Transverse colon (tissue), 4 donors: ENCODE measurements around the gene ARL8B. TPM values are rescaled to one million over a fixed set of nuclear protein-coding genes. Genes with fewer than 3 reads are reported as not detected.
"Not testable (repeated sequence)": the region's sequence is repeated elsewhere in the genome, so short reads cannot be mapped to it uniquely, and the experiment has no call there.

Source experiments
- DNase-seq: peaks from one replicate; pipeline ENCODE4 v3.0.0-alpha.2; 2019
- H3K27ac ChIP-seq, 4 donors: fragments of 200-600 bp; sonication (generic); 2 replicates each; pipeline ENCODE4 v1.5.1; 2016 to 2018; ENCODE audit warnings: inconsistent platforms in 4 of 4
- H3K27me3 ChIP-seq: fragments of 200-600 bp; sonication (generic); 2 replicates; pipeline ENCODE4 v1.5.1; 2017; ENCODE audit warnings: inconsistent platforms
- H3K36me3 ChIP-seq, 4 donors: fragments of 200-600 bp; sonication (generic); 2 replicates each; pipeline ENCODE4 v1.5.1; 2017 to 2019; ENCODE audit warnings: inconsistent platforms in 4 of 4
- H3K4me1 ChIP-seq, 4 donors: fragments of 200-600 bp; sonication (generic); 2 replicates each; pipeline ENCODE4 v1.5.1; 2017 to 2020; ENCODE audit warnings: inconsistent platforms in 4 of 4
- H3K4me3 ChIP-seq, 4 donors: fragments of 200-600 bp; sonication (generic); 1 replicate in 1 of 4; 2 replicates in 3 of 4; pipeline versions ENCODE4 v1.5.1 to v1.6.1; 2017 to 2019; ENCODE audit warnings: inconsistent platforms in 4 of 4
- H3K9me3 ChIP-seq, 2 donors: fragments of 200-600 bp; sonication (generic); 2 replicates each; pipeline ENCODE4 v1.5.1; 2017 to 2019; ENCODE audit warnings: inconsistent platforms in 2 of 2
- EP300 ChIP-seq: sonication (generic); formaldehyde crosslinking; IDR thresholded peaks from one replicate; pipeline ENCODE4 v1.6.1; 2017; ENCODE audit warnings: antibody characterized with exemption, low read depth
- POLR2A ChIP-seq: fragments of 450-650 bp; IDR thresholded peaks from one replicate; pipeline ENCODE4 v1.6.1; 2016; ENCODE audit warnings: antibody characterized with exemption, mild to moderate bottlenecking, moderate library complexity
- POLR2AphosphoS5 ChIP-seq, 3 donors: sonication (generic); formaldehyde crosslinking; IDR thresholded peaks; one replicate each; pipeline ENCODE4 v1.6.1; 2016; ENCODE audit warnings: antibody characterized with exemption in 3 of 3
- WGBS, 2 donors: methylation state at CpG; one replicate each; pipeline ENCODE4 v1.1.5; 2018; ENCODE audit warnings: low coverage in 1 of 2; 5-methylcytosine and 5-hydroxymethylcytosine counted together
- in situ Hi-C, 4 donors: fragments of 200-750 bp; cut with MboI; loops; one replicate each; pipeline versions ENCODE4 v1.15.0 to v1.15.1; 2017; ENCODE audit warnings: low sequenced_read_pairs in 3 of 4, low pct_ligation_motif_present in 1 of 4, low pct_unique_long_range_greater_than_20kb in 1 of 4
- intact Hi-C: fragments of 100-400 bp; cut with DNase I; formaldehyde crosslinking; loops from one replicate; pipeline ENCODE4 v1.15.1; 2023; ENCODE audit warnings: low total_unique reads
- total RNA-seq, 4 donors: library from RNA; depleted of rRNA; stranded (reverse); fragments of >200 nt; gene quantifications; one replicate each; pipeline ENCODE4 v1.1.0, GENCODE V29; 2016
- TF ChIP-seq, protein P1 (sequence below), 5 experiments: fragments of 200-600 bp in 3 of 5; fragments of 450-650 bp in 2 of 5; sonication (generic) in 3 of 5; IDR thresholded peaks; 1 replicate in 2 of 5; 2 replicates in 3 of 5; pipeline ENCODE4 v1.5.1; 2016 to 2017; ENCODE audit warnings: antibody characterized with exemption in 5 of 5, inconsistent platforms in 3 of 5, mild to moderate bottlenecking in 2 of 5, moderate library complexity in 1 of 5

ARL8B gene
- total RNA-seq, 4 donors from 2014 or later = 13.1 to 47.2 (median 31.9) TPM

DNA sequence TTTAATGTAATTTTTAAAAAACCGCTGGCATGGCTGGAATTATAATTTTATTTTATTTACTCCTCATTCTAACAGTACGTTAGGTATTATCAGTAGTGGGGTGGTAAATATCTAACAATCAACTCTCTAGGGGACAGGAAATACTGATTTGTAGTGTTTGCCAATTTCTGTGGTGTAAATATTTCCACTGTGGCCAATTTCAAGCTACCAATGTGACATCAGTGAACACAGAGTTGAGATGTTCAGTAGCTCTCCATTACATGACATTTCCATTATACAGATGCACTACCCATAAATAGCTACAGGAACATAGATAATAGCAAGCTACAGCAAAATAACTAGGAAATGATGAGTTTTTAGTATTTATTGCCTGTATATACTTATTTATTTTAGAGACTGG is 10.0 kb upstream of the ARL8B start:
- Histone ChIP-seq H3K4me1 (no peaks in the 10 kb centered on the region), H3K27me3 (no peaks in the 10 kb centered on the region), H3K27ac (no peak overlapping the region), H3K9me3 (no peaks in the 10 kb centered on the region), H3K36me3 (no peaks in the 10 kb centered on the region), H3K4me3 (no peak overlapping the region)
- 63 to 74% methylated on average over 2 of the region's 2 CpGs for WGBS, 2 donors
- DNase-seq = no peak
- TF ChIP-seq POLR2AphosphoS5 (IDR thresholded peaks at IDR 0.05) (no peak), EP300 (no peak), POLR2A (no peak)
- TF ChIP-seq, protein P1, sequence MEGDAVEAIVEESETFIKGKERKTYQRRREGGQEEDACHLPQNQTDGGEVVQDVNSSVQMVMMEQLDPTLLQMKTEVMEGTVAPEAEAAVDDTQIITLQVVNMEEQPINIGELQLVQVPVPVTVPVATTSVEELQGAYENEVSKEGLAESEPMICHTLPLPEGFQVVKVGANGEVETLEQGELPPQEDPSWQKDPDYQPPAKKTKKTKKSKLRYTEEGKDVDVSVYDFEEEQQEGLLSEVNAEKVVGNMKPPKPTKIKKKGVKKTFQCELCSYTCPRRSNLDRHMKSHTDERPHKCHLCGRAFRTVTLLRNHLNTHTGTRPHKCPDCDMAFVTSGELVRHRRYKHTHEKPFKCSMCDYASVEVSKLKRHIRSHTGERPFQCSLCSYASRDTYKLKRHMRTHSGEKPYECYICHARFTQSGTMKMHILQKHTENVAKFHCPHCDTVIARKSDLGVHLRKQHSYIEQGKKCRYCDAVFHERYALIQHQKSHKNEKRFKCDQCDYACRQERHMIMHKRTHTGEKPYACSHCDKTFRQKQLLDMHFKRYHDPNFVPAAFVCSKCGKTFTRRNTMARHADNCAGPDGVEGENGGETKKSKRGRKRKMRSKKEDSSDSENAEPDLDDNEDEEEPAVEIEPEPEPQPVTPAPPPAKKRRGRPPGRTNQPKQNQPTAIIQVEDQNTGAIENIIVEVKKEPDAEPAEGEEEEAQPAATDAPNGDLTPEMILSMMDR (IDR thresholded peaks at IDR 0.05) = no peak
- in situ Hi-C loops (no loop called here), intact Hi-C loops (no loop called here)

DNA sequence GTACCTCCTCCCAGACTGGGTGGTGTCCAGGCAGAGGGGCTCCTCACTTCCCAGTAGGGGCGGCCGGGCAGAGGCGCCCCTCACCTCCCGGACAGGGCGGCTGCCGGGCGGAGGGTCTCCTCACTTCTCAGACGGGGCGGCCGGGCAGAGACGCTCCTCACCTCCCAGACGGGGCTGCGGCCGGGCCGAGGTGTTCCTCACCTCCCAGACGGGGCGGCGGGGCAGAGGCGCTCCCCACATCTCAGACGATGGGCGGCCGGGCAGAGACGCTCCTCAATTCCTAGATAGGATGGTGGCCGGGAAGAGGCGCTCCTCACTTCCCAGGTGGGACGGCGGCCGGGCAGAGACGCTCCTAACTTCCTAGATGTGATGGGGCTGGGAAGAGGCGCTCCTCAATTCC is 8.4 kb upstream of the ARL8B start:
- intact Hi-C loops, H3K4me1 ChIP-seq, H3K4me3 ChIP-seq, H3K36me3 ChIP-seq, H3K9me3 ChIP-seq, in situ Hi-C loops, H3K27ac ChIP-seq, DNase-seq, H3K27me3 ChIP-seq: not testable (repeated sequence)
- WGBS, 2 donors = 98% methylated on average over 30 of the region's 30 CpGs; no CpG with 5 or more reads in 1 of the 2 donors

DNA sequence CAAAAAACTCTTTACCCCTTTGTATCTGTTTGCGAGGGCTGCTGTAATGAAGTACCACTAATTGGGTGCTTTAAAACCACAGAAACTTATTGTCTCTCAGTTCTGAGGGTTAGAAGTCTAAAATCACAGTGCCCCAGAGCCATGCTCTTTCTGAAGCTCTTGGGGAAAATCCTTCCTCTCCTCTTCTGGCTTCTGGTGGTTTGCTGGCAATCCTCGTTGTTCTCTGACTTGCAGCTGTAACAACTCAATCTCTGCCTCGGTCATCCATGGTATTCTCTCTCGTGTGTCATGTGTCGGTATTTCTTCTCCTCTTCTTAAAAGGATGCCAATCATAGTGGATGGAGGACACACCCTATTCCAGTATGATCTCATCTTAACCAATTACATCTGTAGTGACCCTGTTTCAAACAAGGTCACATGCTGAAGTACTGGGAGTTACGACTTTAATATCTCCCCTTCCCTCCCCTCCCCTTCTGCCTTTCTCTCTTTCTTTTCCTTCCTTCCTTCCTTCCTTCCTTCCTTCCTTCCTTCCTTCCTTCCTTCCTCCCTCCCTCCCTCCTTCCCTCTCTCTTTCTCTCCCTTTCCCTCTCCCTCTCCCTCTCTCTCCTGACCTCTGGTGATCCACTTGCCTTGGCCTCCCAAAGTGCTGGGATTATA is 6.5 kb upstream of the ARL8B start:
- 51 to 64% methylated on average over 6 of the region's 6 CpGs for WGBS, 2 donors
- no peak overlapping the region for H3K27ac ChIP-seq
- in situ Hi-C loops (no loop called here), intact Hi-C loops (no loop called here)
- no peak for DNase-seq
- no peak overlapping the region for H3K4me3 ChIP-seq
- H3K4me1 ChIP-seq = no peaks in the 10 kb centered on the region
- H3K36me3 ChIP-seq = no peaks in the 10 kb centered on the region
- no peaks in the 10 kb centered on the region for H3K9me3 ChIP-seq
- no peaks in the 10 kb centered on the region for H3K27me3 ChIP-seq
- TF ChIP-seq POLR2AphosphoS5 (IDR thresholded peaks at IDR 0.05) = no peak
- TF ChIP-seq EP300 = no peak
- TF ChIP-seq, protein P1 (IDR thresholded peaks at IDR 0.05) = no peak
- TF ChIP-seq POLR2A = no peak

DNA sequence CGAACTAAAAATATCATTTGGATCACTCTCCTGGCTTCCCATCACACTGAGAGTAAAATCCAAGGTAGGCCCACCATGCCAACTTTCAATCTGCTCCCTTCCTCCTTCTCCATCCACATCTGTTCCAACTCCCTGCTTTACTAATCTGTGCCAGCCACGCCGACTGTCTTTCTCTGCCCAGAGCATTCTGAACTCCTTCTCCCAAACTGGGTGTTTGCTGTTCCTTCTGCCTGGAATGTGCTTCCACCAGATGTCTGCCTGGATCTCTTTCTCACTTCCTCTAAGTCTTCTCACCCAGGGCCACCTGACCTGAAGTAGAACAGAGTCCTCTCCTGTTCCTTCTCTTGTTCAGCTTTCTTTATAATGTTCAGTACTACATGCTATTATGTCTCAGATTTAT is 5.6 kb upstream of the ARL8B start:
- intact Hi-C loops = no loop called here
- H3K27ac ChIP-seq = no peak overlapping the region
- H3K9me3 ChIP-seq = no peaks in the 10 kb centered on the region
- H3K4me3 ChIP-seq = no peak overlapping the region
- DNase-seq = no peak
- no peaks in the 10 kb centered on the region for H3K27me3 ChIP-seq
- no peak for TF ChIP-seq POLR2A
- TF ChIP-seq EP300 = no peak
- no peak for TF ChIP-seq POLR2AphosphoS5 (IDR thresholded peaks at IDR 0.05)
- TF ChIP-seq, protein P1 (IDR thresholded peaks at IDR 0.05) = no peak
- WGBS, 2 donors = 74 to 82% methylated on average over 3 of the region's 3 CpGs
- H3K4me1 ChIP-seq = peaks cover 0 to 1% (median 0%) of the 10 kb centered on the region in 4 donors
- in situ Hi-C loops = no loop called here
- no peaks in the 10 kb centered on the region for H3K36me3 ChIP-seq

DNA sequence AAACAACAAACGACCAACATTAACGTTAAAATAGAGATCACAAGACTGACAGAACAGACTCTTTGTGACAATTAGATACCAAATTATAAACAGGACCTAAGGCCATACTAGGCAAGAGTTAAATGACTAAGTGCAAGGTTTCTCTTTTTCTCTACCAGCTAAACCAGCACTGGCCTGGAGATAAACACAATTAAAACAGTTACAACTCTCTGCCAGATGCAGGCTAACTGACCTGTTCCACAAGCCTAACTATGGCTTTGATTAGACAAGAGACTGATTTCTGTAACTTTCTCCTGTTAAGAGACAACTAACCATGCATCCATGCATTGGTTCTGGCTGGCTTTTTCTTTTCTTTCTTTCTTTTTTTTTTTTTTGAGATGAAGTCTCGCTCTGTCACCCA is 1.6 kb upstream of the ARL8B start:
- in situ Hi-C loops = no loop called here

More for the DNA sequence above, 1.6 kb upstream of the ARL8B start:
- no peak overlapping the region for H3K4me3 ChIP-seq
- TF ChIP-seq, protein P1 (IDR thresholded peaks at IDR 0.05) = no peak
- no peak for TF ChIP-seq POLR2AphosphoS5 (IDR thresholded peaks at IDR 0.05)
- TF ChIP-seq EP300 = no peak
- no peak for TF ChIP-seq POLR2A
- H3K9me3 ChIP-seq = no peaks in the 10 kb centered on the region
- DNase-seq = no peak
- no peaks in the 10 kb centered on the region for H3K36me3 ChIP-seq
- no peak overlapping the region for H3K27ac ChIP-seq
- no peaks in the 10 kb centered on the region for H3K27me3 ChIP-seq
- H3K4me1 ChIP-seq = peaks cover 12 to 29% (median 15%) of the 10 kb centered on the region in 4 donors
- 74 to 86% methylated on average over 3 of the region's 3 CpGs for WGBS, 2 donors
- intact Hi-C loops = loop anchor here (5.0 kb wide), 1 partner anchor 67 kb away; the partner anchor contains the start of gene EDEM1
